Panc1 (cell line): Measurements from ENCODE around the gene RPRD2. TPM values are rescaled to one million over a fixed set of nuclear protein-coding genes. Genes with fewer than 3 reads are reported as not detected.

Source experiments
- ATAC-seq: fragments of 200-7000 bp; cut with Tn5 transposase; 2 replicates; pipeline ENCODE4 v1.9.1; 2020; ENCODE audit warnings: mild to moderate bottlenecking, moderate library complexity
- BruUV-seq: library from RNA; stranded (reverse); fragments of 400-500 nt; replicated peaks from 2 replicates; lab custom pipeline; 2021; lab: Mats Ljungman, UMichigan
- CTCF ChIA-PET: fragments of 300-600 bp; sonication (Branson Sonifier 250); formaldehyde crosslinking; loops from one replicate; lab custom pipeline; 2022; ENCODE audit warnings: antibody characterized with exemption; lab: Charles Lee
- POLR2A ChIA-PET: fragments of 300-600 bp; sonication (Branson Sonifier 250); formaldehyde crosslinking; loops from one replicate; lab custom pipeline; 2022; ENCODE audit warnings: antibody characterized with exemption; lab: Charles Lee
- DNase-seq: peaks from one replicate; pipeline ENCODE4 v3.0.0-alpha.2; 2010; ENCODE audit warnings: low read depth, low spot score
- H3K27ac ChIP-seq: 2 replicates; pipeline ENCODE4 v1.5.1; 2011; ENCODE audit warnings: mild to moderate bottlenecking, low read length, inconsistent platforms
- H3K27me3 ChIP-seq: fragments of 200-500 bp; sonication (Bioruptor generic); 2 replicates; pipeline ENCODE4 v1.6.0; 2014; ENCODE audit warnings: low read length, inconsistent platforms; ENCODE audit not compliant: control insufficient read depth, insufficient read depth
- H3K36me3 ChIP-seq: fragments of 200-500 bp; sonication (Bioruptor generic); 2 replicates; pipeline ENCODE4 v1.5.1; 2014; ENCODE audit warnings: inconsistent platforms, mild to moderate bottlenecking, low read length, moderate library complexity; ENCODE audit not compliant: control insufficient read depth, insufficient read depth
- H3K4me1 ChIP-seq: 2 replicates; pipeline ENCODE4 v1.5.1; 2011; ENCODE audit warnings: inconsistent platforms, mild to moderate bottlenecking, low read length, moderate library complexity; ENCODE audit not compliant: control insufficient read depth, insufficient read depth
- H3K4me3 ChIP-seq, 2 experiments: 2 replicates each; pipeline ENCODE4 v1.5.1; 2011 to 2012; ENCODE audit warnings: low read depth in 2 of 2, low read length in 2 of 2, mild to moderate bottlenecking in 2 of 2, inconsistent platforms in 1 of 2, moderate library complexity in 1 of 2
- H3K9me3 ChIP-seq: fragments of 200-500 bp; sonication (Bioruptor generic); 2 replicates; pipeline ENCODE4 v1.5.1; 2014; ENCODE audit warnings: low read depth, mild to moderate bottlenecking, inconsistent platforms, low read length, moderate library complexity; ENCODE audit not compliant: control insufficient read depth, insufficient read depth
- CTCF ChIP-seq: fragments of 450-650 bp; IDR thresholded peaks from 2 replicates; pipeline ENCODE4 v1.5.1; 2017; ENCODE audit warnings: mild to moderate bottlenecking
- POLR2AphosphoS5 ChIP-seq: IDR thresholded peaks from 2 replicates; pipeline ENCODE4 v1.6.1; 2012; ENCODE audit warnings: mild to moderate bottlenecking, low read depth, low read length, moderate library complexity
- REST ChIP-seq, 2 experiments: IDR thresholded peaks; 2 replicates each; pipeline ENCODE4 v1.6.1; 2011 to 2012; ENCODE audit warnings: low read depth in 2 of 2, control low read depth in 1 of 2, low read length in 1 of 2, mild to moderate bottlenecking in 1 of 2, moderate library complexity in 1 of 2; ENCODE audit not compliant: insufficient read depth in 1 of 2
- SIN3A ChIP-seq: IDR thresholded peaks from 2 replicates; pipeline ENCODE4 v1.6.1; 2012; ENCODE audit warnings: low read depth, mild to moderate bottlenecking, low read length, moderate library complexity, borderline replicate concordance; ENCODE audit not compliant: insufficient read depth
- TCF7L2 ChIP-seq: IDR thresholded peaks from 2 replicates; pipeline ENCODE4 v1.6.1; 2011; ENCODE audit warnings: mild to moderate bottlenecking, low read depth, low read length, inconsistent platforms
- in situ Hi-C: cut with HindIII; loops from 2 replicates; pipeline ENCODE4 v1.10.0; 2016; ENCODE audit warnings: low sequenced_read_pairs, low pct_unique_long_range_greater_than_20kb
- intact Hi-C: fragments of 100-400 bp; cut with micrococcal nuclease; formaldehyde crosslinking; loops from one replicate; pipeline ENCODE4 v1.10.0; 2022; ENCODE audit not compliant: unreplicated experiment
- total RNA-seq: library from RNA; stranded (reverse); gene quantifications from one replicate; pipeline ENCODE4 v1.2.1, GENCODE V29; 2021; ENCODE audit not compliant: unreplicated experiment

The RPRD2 gene
- total RNA-seq, 1 experiment from 2014 or later = 28.3 TPM

- H3K27me3 ChIP-seq = no peaks in the 10 kb centered on the region
- CTCF ChIA-PET = interaction anchor here (0.6 kb wide), 1 partner anchor 40 kb away, joined by 4 read pairs; no protein-coding TSS in a partner anchor
- 0 out of 2 replicates have a peak, but pooled peaks cover 2% of the 10 kb centered on the region for H3K36me3 ChIP-seq
- intact Hi-C loops = no loop called here
- no peaks in the 10 kb centered on the region for H3K4me1 ChIP-seq
- no peak overlapping the region for H3K27ac ChIP-seq
- no TSS peak for BruUV-seq
- ATAC-seq = no peak
- POLR2A ChIA-PET = no interaction called here
- H3K4me3 ChIP-seq = no peak overlapping the region
- H3K9me3 ChIP-seq = no peaks in the 10 kb centered on the region
- no peak for DNase-seq
- in situ Hi-C loops = no loop called here
- TF ChIP-seq POLR2AphosphoS5 = no peak
- TF ChIP-seq CTCF = no peak
- no peak for TF ChIP-seq REST (IDR thresholded peaks at IDR 0.05; ENCODE audit: insufficient read depth in 1 of 2, low read depth in 2 of 2, low read length in 1 of 2)
- TF ChIP-seq TCF7L2 = no peak
- no peak for TF ChIP-seq SIN3A
Observed at GRCh38 chr1:150498342-150498741, 134.4 kb downstream of the RPRD2 start.

GRCh38 chr1:150505431-150505830 lies 141.5 kb downstream of the RPRD2 start:
- BruUV-seq = no TSS peak
- ChIA-PET CTCF (no interaction called here), POLR2A (no interaction called here)
- DNase-seq (no peak), ATAC-seq (no peak)
- Histone ChIP-seq H3K27ac (no peak overlapping the region), H3K4me1 (no peaks in the 10 kb centered on the region), H3K27me3 (no peaks in the 10 kb centered on the region), H3K36me3 (peaks cover 2% of the 10 kb centered on the region; the same call in 1 of the 2 replicates), H3K4me3 (no peak overlapping the region), H3K9me3 (no peaks in the 10 kb centered on the region)
- intact Hi-C loops (no loop called here), in situ Hi-C loops (no loop called here)
- no peak for TF ChIP-seq TCF7L2
- no peak for TF ChIP-seq POLR2AphosphoS5
- TF ChIP-seq CTCF = no peak
- TF ChIP-seq SIN3A = no peak
- TF ChIP-seq REST (IDR thresholded peaks at IDR 0.05; ENCODE audit: insufficient read depth in 1 of 2, low read depth in 2 of 2, low read length in 1 of 2) = no peak
